WTC11 (cell line): ENCODE measurements around the gene ERC1. TPM values are rescaled to one million over a fixed set of nuclear protein-coding genes. Genes with fewer than 3 reads are reported as not detected.

Experiments used
- ATAC-seq: fragments of 200-7000 bp; cut with Tn5 transposase; 2 replicates; pipeline ENCODE4 v1.10.0; 2021; ENCODE audit warnings: mild to moderate bottlenecking, moderate library complexity
- CTCF ChIA-PET: fragments of 300-600 bp; sonication (Branson Sonifier 250); formaldehyde crosslinking; loops from one replicate; lab custom pipeline; 2021; ENCODE audit warnings: antibody characterized with exemption; lab: Charles Lee
- POLR2A ChIA-PET: fragments of 350-600 bp; sonication (Branson Sonifier 250); formaldehyde crosslinking; loops from one replicate; lab custom pipeline; 2021; ENCODE audit warnings: antibody characterized with exemption; lab: Charles Lee
- DNase-seq: peaks from one replicate; pipeline ENCODE4 v3.0.0; 2021; ENCODE audit warnings: low spot score
- H3K27ac Mint-ChIP-seq: 2 replicates; pipeline ENCODE4 v1.8.0; 2021; ENCODE audit warnings: mixed read lengths
- H3K27me3 Mint-ChIP-seq: 2 replicates; pipeline ENCODE4 v1.8.0; 2021; ENCODE audit warnings: low read depth, mild to moderate bottlenecking, moderate library complexity, mixed read lengths
- H3K36me3 Mint-ChIP-seq: 2 replicates; pipeline ENCODE4 v1.8.0; 2021; ENCODE audit warnings: mixed read lengths
- H3K4me1 Mint-ChIP-seq: 2 replicates; pipeline ENCODE4 v1.8.0; 2022; ENCODE audit warnings: mixed read lengths
- H3K4me3 Mint-ChIP-seq: 2 replicates; pipeline ENCODE4 v1.8.0; 2021; ENCODE audit warnings: mild to moderate bottlenecking, moderate library complexity, mixed read lengths
- H3K9me3 Mint-ChIP-seq: 2 replicates; pipeline ENCODE4 v1.8.0; 2021; ENCODE audit warnings: mixed read lengths
- CBFB ChIP-seq: sonication (generic); formaldehyde crosslinking; IDR thresholded peaks from 2 replicates; pipeline ENCODE4 v1.8.1; 2022; ENCODE audit warnings: mild to moderate bottlenecking, low read depth, missing genetic modification reagents
- CREM ChIP-seq: sonication (generic); formaldehyde crosslinking; IDR thresholded peaks from 2 replicates; pipeline ENCODE4 v1.8.1; 2022; ENCODE audit warnings: mild to moderate bottlenecking, missing genetic modification reagents, moderate library complexity
- E2F4 ChIP-seq: sonication (generic); formaldehyde crosslinking; IDR thresholded peaks from 2 replicates; pipeline ENCODE4 v1.8.1; 2022; ENCODE audit warnings: low read depth, mild to moderate bottlenecking, moderate library complexity, missing genetic modification reagents, borderline replicate concordance
- GABPB1 ChIP-seq: sonication (generic); formaldehyde crosslinking; IDR thresholded peaks from 2 replicates; pipeline ENCODE4 v1.8.1; 2023; ENCODE audit warnings: mild to moderate bottlenecking, missing genetic modification reagents
- HMGA2 ChIP-seq: fragments of 250-450 bp; sonication (Bioruptor Pico); IDR thresholded peaks from 2 replicates; pipeline ENCODE4 v1.4.0; 2021; ENCODE audit warnings: mild to moderate bottlenecking, moderate library complexity
- IRF2 ChIP-seq: sonication (generic); formaldehyde crosslinking; IDR thresholded peaks from 2 replicates; pipeline ENCODE4 v1.8.0; 2022; ENCODE audit warnings: low read depth, missing genetic modification reagents, borderline replicate concordance
- MAX ChIP-seq: sonication (generic); formaldehyde crosslinking; IDR thresholded peaks from 2 replicates; pipeline ENCODE4 v1.8.0; 2022; ENCODE audit warnings: mild to moderate bottlenecking, missing genetic modification reagents
- MXD4 ChIP-seq: fragments of 250-450 bp; sonication (Bioruptor Pico); IDR thresholded peaks from 2 replicates; pipeline ENCODE4 v1.8.0; 2021; ENCODE audit warnings: mild to moderate bottlenecking, moderate library complexity, borderline replicate concordance
- MYBL2 ChIP-seq: sonication (generic); formaldehyde crosslinking; IDR thresholded peaks from 2 replicates; pipeline ENCODE4 v1.8.1; 2023; ENCODE audit warnings: mild to moderate bottlenecking, moderate library complexity, missing genetic modification reagents
- NFATC4 ChIP-seq: fragments of 250-450 bp; sonication (Bioruptor Pico); IDR thresholded peaks from 2 replicates; pipeline ENCODE4 v1.9.0; 2021; ENCODE audit warnings: mild to moderate bottlenecking
- NFE2L1 ChIP-seq: sonication (generic); formaldehyde crosslinking; IDR thresholded peaks from 2 replicates; pipeline ENCODE4 v1.8.1; 2023; ENCODE audit warnings: missing genetic modification reagents
- NR1H2 ChIP-seq: sonication (generic); formaldehyde crosslinking; IDR thresholded peaks from 2 replicates; pipeline ENCODE4 v1.9.0; 2021; ENCODE audit warnings: mild to moderate bottlenecking, moderate library complexity, missing genetic modification reagents
- NR3C1 ChIP-seq: sonication (generic); formaldehyde crosslinking; conservative IDR thresholded peaks from 2 replicates; pipeline ENCODE4 v1.8.1; 2023; ENCODE audit warnings: low read depth, mild to moderate bottlenecking, missing genetic modification reagents
- PREB ChIP-seq: sonication (generic); formaldehyde crosslinking; IDR thresholded peaks from 2 replicates; pipeline ENCODE4 v1.8.1; 2022; ENCODE audit warnings: mild to moderate bottlenecking, missing genetic modification reagents, moderate library complexity, borderline replicate concordance
- TEAD4 ChIP-seq: sonication (generic); formaldehyde crosslinking; IDR thresholded peaks from 2 replicates; pipeline ENCODE4 v1.8.0; 2022; ENCODE audit warnings: mild to moderate bottlenecking, missing genetic modification reagents
- TP53 ChIP-seq: sonication (generic); formaldehyde crosslinking; IDR thresholded peaks from 2 replicates; pipeline ENCODE4 v1.8.1; 2023; ENCODE audit warnings: mild to moderate bottlenecking, missing genetic modification reagents
- ZBTB21 ChIP-seq: sonication (generic); formaldehyde crosslinking; IDR thresholded peaks from 2 replicates; pipeline ENCODE4 v1.8.1; 2023; ENCODE audit warnings: mild to moderate bottlenecking, missing genetic modification reagents, borderline replicate concordance
- ZNF425 ChIP-seq: fragments of 250-450 bp; sonication (Bioruptor Pico); conservative IDR thresholded peaks from 2 replicates; pipeline ENCODE4 v1.9.0; 2021; ENCODE audit warnings: mild to moderate bottlenecking
- ZNF512 ChIP-seq: sonication (generic); formaldehyde crosslinking; IDR thresholded peaks from 2 replicates; pipeline ENCODE4 v1.8.1; 2022; ENCODE audit warnings: missing genetic modification reagents, borderline replicate concordance
- ZSCAN18 ChIP-seq: fragments of 250-450 bp; sonication (Bioruptor Pico); IDR thresholded peaks from 2 replicates; pipeline ENCODE4 v2.1.2; 2022; ENCODE audit warnings: mild to moderate bottlenecking, moderate library complexity
- total RNA-seq: library from RNA; stranded (reverse); gene quantifications from 3 replicates; pipeline ENCODE4 v1.2.3, GENCODE V29; 2021

ERC1 gene
- total RNA-seq, 1 experiment from 2014 or later: 47.5 TPM

- TF ChIP-seq E2F4 (CRISPR knock-in tag) (no peak), HMGA2 (CRISPR knock-in tag) (no peak)
These were observed 183.6 kb downstream of the ERC1 start (continued) for GRCh38 chr12:1174659-1175058.

GRCh38 chr12:1176191-1176590 is 185.2 kb downstream of the ERC1 start:
- Mint-ChIP-seq H3K9me3 (0 out of 2 replicates have a peak, but pooled peaks cover 3% of the 10 kb centered on the region), H3K36me3 (no peaks in the 10 kb centered on the region; the same call in 1 of the 2 replicates), H3K27me3 (no peaks in the 10 kb centered on the region), H3K4me1 (peaks cover 9% of the 10 kb centered on the region), H3K27ac (no peak overlapping the region), H3K4me3 (no peak overlapping the region)
- no peak for ATAC-seq
- TF ChIP-seq ZNF425 (CRISPR knock-in tag): no peak
- DNase-seq: no peak
- ChIA-PET CTCF (no interaction called here), POLR2A (no interaction called here)

- no peak for ATAC-seq
- POLR2A ChIA-PET: interaction anchor here (0.7 kb wide), 1 partner anchor 340 kb away, joined by 7 read pairs; no protein-coding TSS in a partner anchor
- Mint-ChIP-seq H3K27ac (no peak overlapping the region), H3K36me3 (peaks cover 9% of the 10 kb centered on the region; the same call in 1 of the 2 replicates), H3K27me3 (no peaks in the 10 kb centered on the region), H3K9me3 (0 out of 2 replicates have a peak, but pooled peaks cover 3% of the 10 kb centered on the region), H3K4me3 (no peak overlapping the region), H3K4me1 (no peaks in the 10 kb centered on the region)
- TF ChIP-seq NFATC4 (CRISPR knock-in tag) (no peak), NFE2L1 (no peak), TP53 (CRISPR knock-in tag) (no peak), ZNF512 (CRISPR knock-in tag) (no peak), TEAD4 (CRISPR knock-in tag) (no peak), PREB (CRISPR knock-in tag) (no peak), GABPB1 (CRISPR knock-in tag) (no peak), MXD4 (CRISPR knock-in tag) (no peak), ZSCAN18 (no peak)
- DNase-seq: no peak
- CTCF ChIA-PET: interaction anchor here (1.7 kb wide), 1 partner anchor 61 kb away, joined by 8 read pairs; no protein-coding TSS in a partner anchor
These were observed 188.1 kb downstream of the ERC1 start for GRCh38 chr12:1179128-1179527.

- DNase-seq (no peak), ATAC-seq (no peak)
- CTCF ChIA-PET: interaction anchor here (0.7 kb wide), 1 partner anchor 336 kb away, joined by 3 read pairs; no protein-coding TSS in a partner anchor
- H3K36me3 Mint-ChIP-seq: peaks cover 12% of the 10 kb centered on the region
- POLR2A ChIA-PET: no interaction called here
- peaks cover 12% of the 10 kb centered on the region for H3K4me1 Mint-ChIP-seq
- H3K27me3 Mint-ChIP-seq: no peaks in the 10 kb centered on the region
- H3K27ac Mint-ChIP-seq: no peak overlapping the region
- H3K4me3 Mint-ChIP-seq: no peak overlapping the region
- 0 out of 2 replicates have a peak, but pooled peaks cover 3% of the 10 kb centered on the region for H3K9me3 Mint-ChIP-seq
- no peak for TF ChIP-seq MYBL2 (CRISPR knock-in tag)
- TF ChIP-seq IRF2: no peak
- no peak for TF ChIP-seq MAX (CRISPR knock-in tag)
- TF ChIP-seq CREM (CRISPR knock-in tag): no peak
- no peak for TF ChIP-seq CBFB (CRISPR knock-in tag)
- TF ChIP-seq NR3C1: no peak
- no peak for TF ChIP-seq NR1H2 (CRISPR knock-in tag)
- TF ChIP-seq ZBTB21: no peak
These were observed 191.0 kb downstream of the ERC1 start for GRCh38 chr12:1182069-1182468.
